ENCODE measurements around the gene COL6A1.

Gene COL6A1

DNA sequence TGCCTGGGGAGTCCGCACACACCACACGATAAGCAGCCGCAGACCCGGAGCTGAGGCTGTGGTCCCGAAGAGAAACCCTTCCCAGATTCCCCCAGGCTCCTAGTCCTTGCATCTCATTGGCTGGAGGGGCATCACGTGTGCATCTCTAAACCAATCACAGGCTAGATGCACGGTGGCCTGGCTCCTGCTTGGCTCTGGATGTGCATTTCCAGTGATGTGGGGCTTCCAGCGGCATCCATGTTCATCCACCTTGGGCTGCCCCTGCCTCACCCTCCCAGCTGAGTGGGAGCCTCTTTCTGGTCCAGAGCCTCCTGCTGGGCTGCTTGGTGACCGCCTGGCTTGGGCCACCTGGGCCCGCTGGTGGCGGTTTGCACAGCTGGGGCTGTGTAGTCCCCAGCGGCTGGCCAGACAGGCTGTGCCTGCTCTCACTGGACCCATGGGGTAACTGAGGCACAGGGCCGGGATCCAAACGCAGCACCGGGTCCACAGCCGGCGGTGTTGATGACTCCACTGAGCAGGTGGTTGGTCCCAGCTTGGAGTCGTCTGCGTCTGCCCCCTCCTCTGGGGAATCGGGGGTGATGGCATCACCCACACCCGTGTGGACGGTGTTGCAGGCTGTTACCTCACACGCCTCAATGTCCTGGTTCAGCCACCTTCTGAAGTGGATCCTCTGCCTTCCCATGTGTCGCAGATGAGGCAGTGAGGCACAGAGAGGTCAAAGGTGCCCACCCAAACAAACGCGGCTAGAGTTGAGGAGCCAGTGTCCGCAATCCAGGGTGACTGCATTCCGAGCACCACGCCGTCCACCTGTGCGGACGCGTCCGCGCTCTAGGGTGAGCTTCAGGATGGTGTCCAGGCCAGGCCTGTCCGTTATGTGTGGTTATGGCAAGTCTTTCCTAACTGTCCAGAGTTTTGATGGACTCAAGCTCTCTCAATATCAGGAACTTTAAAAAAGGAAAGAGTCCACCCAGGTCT, 41.3 kb downstream of the COL6A1 start:
- DNase-seq (ENCODE audit: extremely low read depth in 1 of 2, low read depth in 1 of 2): no peak

DNA sequence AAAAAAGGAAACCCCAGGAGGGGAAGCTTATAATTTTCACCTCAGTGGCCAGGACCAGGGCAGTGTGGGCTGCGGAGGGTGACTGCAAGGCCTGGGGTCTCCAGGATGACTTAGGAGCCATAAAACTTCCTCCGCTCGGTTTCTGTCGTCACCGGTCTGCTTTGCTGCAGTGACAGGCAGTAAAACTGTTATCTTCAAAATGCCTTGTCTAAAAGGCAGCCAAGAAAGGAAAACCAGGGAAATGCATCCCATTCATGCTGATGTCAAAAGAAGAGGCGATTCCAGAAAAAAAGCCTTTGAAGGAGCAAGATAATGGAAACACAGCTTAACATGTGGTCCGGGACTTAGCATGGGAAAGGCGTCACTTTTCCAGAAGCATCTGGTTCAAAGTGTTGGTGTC, 42.0 kb downstream of the COL6A1 start:
- no peak for DNase-seq (ENCODE audit: extremely low read depth in 1 of 2, low read depth in 1 of 2)

DNA sequence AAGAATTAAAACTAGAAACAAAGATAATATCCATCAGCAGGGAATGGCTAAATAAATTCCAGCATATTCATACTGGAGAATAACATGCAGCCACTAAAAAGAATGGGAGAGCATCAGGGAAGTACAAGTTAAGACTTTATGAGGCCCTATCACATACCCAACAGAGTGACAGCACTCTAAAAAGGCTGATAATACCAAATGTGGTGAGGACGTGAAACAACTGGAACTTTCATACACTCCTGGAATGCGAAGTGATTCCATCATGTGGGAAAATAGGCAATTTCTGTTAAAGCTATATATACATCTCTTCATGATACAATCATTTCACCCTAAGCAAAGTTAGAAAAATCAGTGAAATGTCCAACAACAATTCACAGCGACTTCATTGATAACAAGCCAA, 42.6 kb downstream of the COL6A1 start:
- no peak for DNase-seq (ENCODE audit: extremely low read depth in 1 of 2, low read depth in 1 of 2)

- DNase-seq (ENCODE audit: extremely low read depth in 1 of 2, low read depth in 1 of 2): no peak
These were observed 43.7 kb downstream of the COL6A1 start for GRCh38 chr21:46025113-46025770.

GRCh38 chr21:46027851-46028493, 46.4 kb downstream of the COL6A1 start:
- no peak for DNase-seq (ENCODE audit: extremely low read depth in 1 of 2, low read depth in 1 of 2)

- DNase-seq (ENCODE audit: extremely low read depth in 1 of 2, low read depth in 1 of 2): no peak
These were observed 47.1 kb downstream of the COL6A1 start for GRCh38 chr21:46028573-46029091.

- no peak for DNase-seq (ENCODE audit: extremely low read depth in 1 of 2, low read depth in 1 of 2)
These were observed 47.8 kb downstream of the COL6A1 start for GRCh38 chr21:46029186-46029924.

DNA sequence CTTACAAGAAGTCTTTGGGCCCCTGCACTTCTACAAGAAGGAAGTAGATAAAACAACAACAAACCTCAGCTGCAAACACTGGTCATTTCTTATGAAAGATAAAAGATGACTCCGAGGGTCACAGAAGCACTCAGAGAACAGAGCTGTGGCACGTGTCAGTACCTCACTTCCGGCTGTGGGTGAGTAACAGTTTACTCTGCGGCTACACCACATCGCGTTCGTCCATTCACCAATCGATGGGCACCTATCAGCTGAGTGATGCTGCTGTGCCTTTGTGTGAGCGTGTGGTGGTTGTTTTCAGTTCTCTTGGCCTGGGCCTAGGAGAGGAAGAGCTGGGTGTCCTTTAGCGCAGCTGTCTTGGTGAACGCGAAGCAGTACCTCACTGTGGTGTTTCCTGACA, 49.9 kb downstream of the COL6A1 start:
- no peak for DNase-seq (ENCODE audit: extremely low read depth in 1 of 2, low read depth in 1 of 2)

DNA sequence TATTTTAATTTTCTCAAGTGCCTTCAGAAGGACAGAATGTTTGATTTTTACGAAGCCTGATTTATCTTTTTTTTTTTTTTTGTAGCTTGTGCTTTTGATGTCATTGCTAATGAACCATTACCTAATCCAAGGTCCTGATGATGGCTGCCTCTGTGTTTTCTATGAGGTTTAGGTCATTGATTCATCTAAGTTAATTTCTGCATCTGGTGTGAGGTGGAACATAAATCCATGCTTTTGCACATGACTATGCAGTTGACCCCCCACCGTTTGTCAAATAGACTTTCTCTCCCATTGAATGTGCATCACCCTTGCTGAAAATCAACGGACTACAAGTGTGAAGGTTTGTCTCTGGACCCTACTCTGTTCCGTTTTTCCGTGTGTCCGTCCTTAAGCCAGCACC, 50.5 kb downstream of the COL6A1 start:
- no peak for DNase-seq (ENCODE audit: extremely low read depth in 1 of 2, low read depth in 1 of 2)

GRCh38 chr21:46033410-46034400, 52.1 kb downstream of the COL6A1 start:
- no peak for DNase-seq (ENCODE audit: extremely low read depth in 1 of 2, low read depth in 1 of 2)

GRCh38 chr21:46035809-46036695, 54.5 kb downstream of the COL6A1 start:
- no peak for DNase-seq (ENCODE audit: extremely low read depth in 1 of 2, low read depth in 1 of 2)

DNA sequence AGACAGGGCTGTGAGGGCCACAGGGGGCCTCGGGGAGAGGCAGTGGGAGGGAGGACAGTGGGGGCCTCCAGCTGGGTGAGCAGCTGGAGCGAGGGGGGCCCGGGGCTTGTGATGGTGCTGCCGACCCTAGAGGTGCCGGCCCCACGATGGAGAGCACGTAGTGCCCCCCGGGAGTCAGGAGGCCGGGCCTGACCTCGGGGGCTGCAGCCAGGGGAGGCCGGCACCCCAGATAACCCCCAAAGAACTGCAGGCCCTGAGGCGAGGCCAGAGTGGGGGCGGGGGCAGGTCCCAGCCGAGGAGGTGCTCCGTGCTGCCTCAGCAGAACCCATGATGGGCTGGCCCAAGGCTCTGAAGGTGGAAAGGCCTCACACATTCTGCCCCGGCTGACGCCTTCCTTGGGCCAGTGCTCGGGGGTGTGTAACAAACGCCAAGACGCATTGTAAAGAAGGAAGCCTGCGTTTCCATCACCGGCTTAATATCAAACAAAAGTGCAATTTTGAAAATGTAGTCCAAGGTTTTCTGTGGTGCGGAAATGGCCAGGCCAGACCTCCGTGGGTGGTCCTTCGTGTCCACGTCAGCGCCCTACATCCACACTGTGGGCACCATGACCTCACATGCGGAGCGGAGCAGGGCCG, 55.2 kb downstream of the COL6A1 start:
- no peak for DNase-seq (ENCODE audit: extremely low read depth in 1 of 2, low read depth in 1 of 2)

DNA sequence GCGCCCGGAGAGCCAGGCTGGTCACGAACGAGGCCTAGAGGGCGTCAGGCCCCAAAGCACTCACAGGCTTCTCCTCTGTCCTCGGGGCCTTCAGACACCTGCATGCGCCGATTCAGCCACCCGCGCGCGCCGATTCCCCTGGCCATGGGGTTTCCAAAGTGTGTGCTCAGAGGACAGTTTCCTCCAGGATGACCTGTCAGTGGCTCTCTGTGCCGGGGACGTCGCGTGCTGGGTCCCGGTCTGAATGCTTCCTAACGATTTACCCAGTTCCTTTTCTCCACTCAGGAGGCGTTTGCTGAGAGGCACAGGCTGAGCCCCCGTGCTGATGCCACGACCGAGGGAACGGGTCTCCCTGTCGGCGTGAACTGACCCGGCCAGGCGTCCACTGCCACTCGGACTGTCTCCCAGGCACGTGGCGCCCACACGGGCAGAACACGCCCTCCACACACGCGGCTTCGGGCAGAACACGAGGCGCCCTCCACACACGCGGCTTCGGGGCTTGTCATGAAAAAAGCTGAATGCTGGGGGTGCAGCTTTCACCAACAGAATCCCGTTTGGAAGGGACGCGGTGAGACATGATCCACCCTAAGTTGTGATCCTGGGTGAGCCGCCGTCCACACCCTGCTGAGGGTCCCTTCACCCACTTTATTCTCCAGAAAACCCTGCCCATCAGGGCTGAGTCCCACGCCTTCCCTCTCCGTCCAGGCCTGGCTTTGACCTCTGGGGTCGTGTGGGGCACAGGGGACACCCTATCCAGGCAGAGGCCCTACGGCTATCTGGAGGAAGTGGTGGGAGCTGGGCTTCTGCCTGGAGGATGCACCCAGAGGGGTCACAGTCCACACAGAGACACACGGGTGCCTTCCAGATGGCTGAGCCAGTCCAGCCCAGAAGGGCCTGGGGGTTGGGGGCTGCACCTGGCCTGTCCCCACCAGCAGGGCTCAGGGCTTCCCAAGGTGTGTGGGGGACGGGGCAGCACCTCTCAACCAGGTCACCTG, 56.1 kb downstream of the COL6A1 start:
- no peak for DNase-seq (ENCODE audit: extremely low read depth in 1 of 2, low read depth in 1 of 2)

DNA sequence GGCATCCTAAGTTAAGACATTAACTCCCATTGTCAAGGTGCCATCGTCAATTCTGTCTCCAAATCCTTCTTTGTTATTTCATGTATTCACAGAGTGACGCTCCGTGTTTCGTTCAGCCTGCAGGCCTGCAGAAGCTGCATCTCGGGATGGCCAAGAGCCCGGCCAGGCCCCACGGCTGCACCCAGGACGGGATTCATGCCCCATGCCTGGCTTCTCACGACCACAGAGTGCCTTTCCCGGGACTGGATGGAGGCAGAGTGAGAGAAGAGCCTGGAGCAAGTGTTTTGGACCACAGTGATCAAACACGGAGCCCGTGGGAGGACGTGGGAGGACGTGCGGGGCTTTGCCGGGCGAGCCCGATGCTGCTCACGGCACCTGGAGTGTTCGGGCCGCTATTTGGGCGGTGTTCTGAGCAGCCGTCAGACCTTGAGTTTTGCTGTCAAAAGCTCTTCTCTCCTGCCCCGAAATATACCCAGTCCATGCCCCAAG, 56.8 kb downstream of the COL6A1 start:
- DNase-seq (ENCODE audit: extremely low read depth in 1 of 2, low read depth in 1 of 2): no peak

GRCh38 chr21:46038871-46039397, 57.4 kb downstream of the COL6A1 start:
- no peak for DNase-seq (ENCODE audit: extremely low read depth in 1 of 2, low read depth in 1 of 2)

DNA sequence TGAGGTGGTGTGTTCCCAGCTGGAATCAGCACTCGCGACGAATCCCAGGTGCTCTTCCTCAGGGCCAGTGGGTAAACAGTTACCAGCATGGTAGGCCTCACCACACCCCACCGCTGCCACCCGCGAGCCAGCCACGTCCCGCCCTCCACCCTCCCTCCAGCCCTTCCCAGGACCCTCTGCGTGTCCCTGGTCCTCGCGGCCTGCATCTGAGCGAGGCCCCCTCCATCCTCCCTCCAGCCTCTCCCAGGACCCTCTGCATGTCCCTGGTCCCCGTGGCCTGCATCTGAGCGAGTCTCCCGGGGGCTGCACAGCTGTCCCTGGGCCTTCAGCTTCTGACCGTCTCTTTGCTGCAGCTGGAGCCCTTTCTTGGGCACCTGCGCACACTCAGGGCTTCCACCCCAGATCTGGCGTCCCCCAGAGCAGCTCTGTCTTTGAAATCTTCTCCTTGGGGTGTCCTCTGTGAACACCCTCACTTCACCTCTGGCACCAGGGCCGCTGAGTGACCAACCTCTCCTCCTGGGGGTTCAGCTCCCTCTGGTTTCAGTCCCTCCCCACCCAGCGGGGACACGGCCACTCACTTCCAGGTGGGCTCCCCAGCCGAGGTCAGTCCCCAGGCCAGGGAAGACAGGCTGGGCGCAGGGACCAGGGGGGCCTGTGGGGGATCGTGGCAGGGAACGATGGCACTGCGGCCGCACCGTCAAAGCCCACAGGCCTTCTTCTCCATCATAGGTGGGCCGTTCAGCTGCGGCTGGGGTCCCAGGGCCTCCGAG, 58.5 kb downstream of the COL6A1 start:
- no peak for DNase-seq (ENCODE audit: extremely low read depth in 1 of 2, low read depth in 1 of 2)

Data from activated CD8-positive, alpha-beta memory T cell treated with anti-CD3 and anti-CD28 coated beads for 1 hour (primary cell).